A673 (cell line): Measurements from ENCODE around the gene PRG3. TPM values are rescaled to one million over a fixed set of nuclear protein-coding genes. Genes with fewer than 3 reads are reported as not detected.
A peak's percentile ranks its signal among the peaks of the same experiment; 100 is the strongest.

Experiments
- BruUV-seq: library from RNA; stranded (reverse); fragments of 400-500 nt; replicated peaks from 2 replicates; lab custom pipeline; 2021; lab: Mats Ljungman, UMichigan
- CTCF ChIA-PET: fragments of 300-600 bp; sonication (Branson Sonifier 250); formaldehyde crosslinking; loops from one replicate; lab custom pipeline; 2022; ENCODE audit warnings: antibody characterized with exemption; lab: Charles Lee
- POLR2A ChIA-PET: fragments of 300-600 bp; sonication (Branson Sonifier 250); formaldehyde crosslinking; loops from one replicate; lab custom pipeline; 2022; ENCODE audit warnings: antibody characterized with exemption; ENCODE audit not compliant: low non-redundant PET; lab: Charles Lee
- DNase-seq: peaks from one replicate; pipeline ENCODE4 v3.0.0-alpha.2; 2015; ENCODE audit warnings: low spot score
- H3K27ac ChIP-seq: fragments of 200-600 bp; sonication (generic); 2 replicates; pipeline ENCODE4 v1.5.1; 2016; ENCODE audit warnings: mixed run types, low read depth, mild to moderate bottlenecking, mixed read lengths, antibody characterized with exemption, low read length; ENCODE audit not compliant: poor library complexity, severe bottlenecking
- H3K27me3 ChIP-seq: fragments of 200-600 bp; sonication (generic); replicated peaks from 2 replicates; pipeline ENCODE4 v1.6.1; 2017; ENCODE audit warnings: mixed run types, low read depth, mild to moderate bottlenecking, mixed read lengths, antibody characterized with exemption, low read length; ENCODE audit not compliant: insufficient read depth, poor library complexity
- H3K36me3 ChIP-seq: fragments of 200-600 bp; sonication (generic); 2 replicates; pipeline ENCODE4 v1.6.1; 2016; ENCODE audit warnings: mixed run types, mild to moderate bottlenecking, mixed read lengths, antibody characterized with exemption, low read length; ENCODE audit not compliant: insufficient read depth, poor library complexity, severe bottlenecking
- H3K4me1 ChIP-seq: fragments of 200-600 bp; sonication (generic); 2 replicates; pipeline ENCODE4 v1.6.1; 2017; ENCODE audit warnings: mixed run types, mild to moderate bottlenecking, mixed read lengths, antibody characterized with exemption, low read length; ENCODE audit not compliant: insufficient read depth, poor library complexity, severe bottlenecking
- H3K4me3 ChIP-seq: fragments of 200-600 bp; sonication (generic); 2 replicates; pipeline ENCODE4 v1.5.1; 2016; ENCODE audit warnings: low read depth, mixed run types, mild to moderate bottlenecking, mixed read lengths, low read length; ENCODE audit not compliant: poor library complexity, severe bottlenecking
- H3K9me3 ChIP-seq: fragments of 200-600 bp; sonication (generic); 2 replicates; pipeline ENCODE4 v1.6.1; 2016; ENCODE audit warnings: mixed run types, low read depth, mild to moderate bottlenecking, mixed read lengths, antibody characterized with exemption, low read length; ENCODE audit not compliant: poor library complexity, severe bottlenecking
- EZH2 ChIP-seq: fragments of 200-600 bp; sonication (generic); IDR thresholded peaks from 2 replicates; pipeline ENCODE4 v1.6.1; 2017; ENCODE audit warnings: borderline replicate concordance, low read depth, mild to moderate bottlenecking, mixed read lengths, antibody characterized with exemption, low read length; ENCODE audit not compliant: poor library complexity, severe bottlenecking
- intact Hi-C: fragments of 100-400 bp; cut with micrococcal nuclease; formaldehyde crosslinking; loops from one replicate; pipeline ENCODE4 v1.10.0; 2022; ENCODE audit not compliant: unreplicated experiment
- total RNA-seq: library from RNA; stranded (reverse); gene quantifications from 2 replicates; pipeline ENCODE4 v1.2.3, GENCODE V29; 2021
- TF ChIP-seq, protein P1 (sequence below): fragments of 300-800, 200-600 bp; sonication (generic); conservative IDR thresholded peaks from 2 replicates; pipeline ENCODE4 v1.5.1; 2017; ENCODE audit warnings: low read depth, mild to moderate bottlenecking, antibody characterized with exemption, low read length, moderate library complexity, mixed read lengths

Gene PRG3
- total RNA-seq, 1 experiment from 2014 or later = not detected

- CTCF ChIA-PET = no interaction called here
- H3K27me3 ChIP-seq = no peaks in the 10 kb centered on the region
- intact Hi-C loops = loop anchor here (10.0 kb wide), 1 partner anchor 1247 kb away; the partner anchor contains the start of genes LPXN and ZFP91
- H3K4me1 ChIP-seq = peaks cover 25% of the 10 kb centered on the region
- peak overlapping the region; percentile 7 for H3K27ac ChIP-seq
- H3K4me3 ChIP-seq = no peak overlapping the region
- DNase-seq = no peak
- POLR2A ChIA-PET = no interaction called here
- H3K36me3 ChIP-seq = peaks cover 71% of the 10 kb centered on the region
- no TSS peak for BruUV-seq
- TF ChIP-seq EZH2 = no peak
- TF ChIP-seq, protein P1, sequence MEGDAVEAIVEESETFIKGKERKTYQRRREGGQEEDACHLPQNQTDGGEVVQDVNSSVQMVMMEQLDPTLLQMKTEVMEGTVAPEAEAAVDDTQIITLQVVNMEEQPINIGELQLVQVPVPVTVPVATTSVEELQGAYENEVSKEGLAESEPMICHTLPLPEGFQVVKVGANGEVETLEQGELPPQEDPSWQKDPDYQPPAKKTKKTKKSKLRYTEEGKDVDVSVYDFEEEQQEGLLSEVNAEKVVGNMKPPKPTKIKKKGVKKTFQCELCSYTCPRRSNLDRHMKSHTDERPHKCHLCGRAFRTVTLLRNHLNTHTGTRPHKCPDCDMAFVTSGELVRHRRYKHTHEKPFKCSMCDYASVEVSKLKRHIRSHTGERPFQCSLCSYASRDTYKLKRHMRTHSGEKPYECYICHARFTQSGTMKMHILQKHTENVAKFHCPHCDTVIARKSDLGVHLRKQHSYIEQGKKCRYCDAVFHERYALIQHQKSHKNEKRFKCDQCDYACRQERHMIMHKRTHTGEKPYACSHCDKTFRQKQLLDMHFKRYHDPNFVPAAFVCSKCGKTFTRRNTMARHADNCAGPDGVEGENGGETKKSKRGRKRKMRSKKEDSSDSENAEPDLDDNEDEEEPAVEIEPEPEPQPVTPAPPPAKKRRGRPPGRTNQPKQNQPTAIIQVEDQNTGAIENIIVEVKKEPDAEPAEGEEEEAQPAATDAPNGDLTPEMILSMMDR = no peak
- H3K9me3 ChIP-seq = no peaks in the 10 kb centered on the region
These were observed 53.2 kb downstream of the PRG3 start for GRCh38 chr11:57327721-57328120.

Other genes starting within 250 kb of the PRG3 start
- gene LRRC55, start 199.2 kb downstream of the PRG3 start, total RNA-seq = 2.5 and 3.0 TPM in 2 replicates
- gene APLNR, start 143.9 kb downstream of the PRG3 start, total RNA-seq = 0.66 and 0.67 TPM in 2 replicates
- gene TNKS1BP1, start 56.2 kb downstream of the PRG3 start, total RNA-seq = 80.4 and 88.8 TPM in 2 replicates
- 393 and 399 TPM in 2 replicates for gene SSRP1, start 45.3 kb downstream of the PRG3 start, total RNA-seq
- not detected in 2 replicates for gene P2RX3, start 42.8 kb downstream of the PRG3 start, total RNA-seq
- not detected in 2 replicates for gene PRG2, start 9.5 kb upstream of the PRG3 start, total RNA-seq
- gene SLC43A3, start 46.0 kb upstream of the PRG3 start, total RNA-seq = 89.1 and 142 TPM in 2 replicates
- 5.2 and 7.0 TPM in 2 replicates for gene RTN4RL2, start 79.4 kb upstream of the PRG3 start, total RNA-seq
- gene SLC43A1, start 134.6 kb upstream of the PRG3 start, total RNA-seq = 18.4 and 20.5 TPM in 2 replicates
- gene TIMM10, start 149.6 kb upstream of the PRG3 start, total RNA-seq = 165 and 176 TPM in 2 replicates
- gene SMTNL1, start 156.4 kb upstream of the PRG3 start, total RNA-seq = not detected in 2 replicates
- gene UBE2L6, start 186.5 kb upstream of the PRG3 start, total RNA-seq = 30.4 and 38.8 TPM in 2 replicates
- 5.2 and 7.0 TPM in 2 replicates for gene SERPING1, start 216.5 kb upstream of the PRG3 start, total RNA-seq